CD8-positive, alpha-beta memory T cell (primary cell): ENCODE data around the gene DSCAML1. TPM values are rescaled to one million over a fixed set of nuclear protein-coding genes. Genes with fewer than 3 reads are reported as not detected.

Experiments used
- CTCF ChIA-PET: fragments of 350-600 bp; sonication (Branson Sonifier 250); formaldehyde crosslinking; loops from one replicate; lab custom pipeline; 2021; ENCODE audit warnings: antibody characterized with exemption; lab: Charles Lee
- POLR2A ChIA-PET: fragments of 350-600 bp; sonication (Branson Sonifier 250); formaldehyde crosslinking; loops from one replicate; lab custom pipeline; 2021; ENCODE audit warnings: antibody characterized with exemption; lab: Charles Lee
- DNase-seq, 5 donors: peaks; one replicate each; pipeline versions ENCODE4 v3.0.0 to v3.0.0-alpha.2; 2020 to 2022; ENCODE audit warnings: mixed read lengths in 1 of 5
- H3K27ac ChIP-seq: one replicate; pipeline ENCODE4 v1.7.0; 2013; ENCODE audit warnings: low read depth, mild to moderate bottlenecking, low read length, moderate library complexity
- H3K27me3 ChIP-seq: 2 replicates; pipeline ENCODE4 v1.7.0; 2013; ENCODE audit warnings: low read length, mild to moderate bottlenecking; ENCODE audit not compliant: insufficient read depth, poor library complexity, severe bottlenecking
- H3K36me3 ChIP-seq: 2 replicates; pipeline ENCODE4 v1.7.0; 2013; ENCODE audit warnings: mild to moderate bottlenecking, low read length, moderate library complexity; ENCODE audit not compliant: insufficient read depth
- H3K4me1 ChIP-seq: 2 replicates; pipeline ENCODE4 v1.7.0; 2013; ENCODE audit warnings: mild to moderate bottlenecking, low read length, moderate library complexity; ENCODE audit not compliant: insufficient read depth
- H3K4me3 ChIP-seq: 2 replicates; pipeline ENCODE4 v1.7.0; 2013; ENCODE audit warnings: mild to moderate bottlenecking, low read length
- H3K9me3 ChIP-seq: 2 replicates; pipeline ENCODE4 v1.7.0; 2013; ENCODE audit warnings: mild to moderate bottlenecking, low read length
- H3K27ac Mint-ChIP-seq, 8 donors: one replicate each; pipeline ENCODE4 v1.8.0; 2020 to 2021; ENCODE audit warnings: mixed read lengths in 8 of 8, mild to moderate bottlenecking in 6 of 8, inconsistent platforms in 3 of 8, moderate library complexity in 3 of 8
- H3K27me3 Mint-ChIP-seq, 2 donors: one replicate each; pipeline ENCODE4 v1.8.0; 2020 to 2021; ENCODE audit warnings: mixed read lengths in 2 of 2, mild to moderate bottlenecking in 1 of 2, moderate library complexity in 1 of 2
- H3K36me3 Mint-ChIP-seq, 3 donors: one replicate each; pipeline ENCODE4 v1.8.0; 2020 to 2021; ENCODE audit warnings: mixed read lengths in 3 of 3, inconsistent platforms in 1 of 3, mild to moderate bottlenecking in 1 of 3
- H3K4me1 Mint-ChIP-seq, 3 donors: one replicate each; pipeline ENCODE4 v1.8.0; 2020 to 2021; ENCODE audit warnings: mixed read lengths in 3 of 3, inconsistent platforms in 1 of 3, mild to moderate bottlenecking in 1 of 3
- H3K4me3 Mint-ChIP-seq, 7 donors: one replicate each; pipeline ENCODE4 v1.8.0; 2020 to 2021; ENCODE audit warnings: mixed read lengths in 7 of 7, mild to moderate bottlenecking in 6 of 7, moderate library complexity in 4 of 7, inconsistent platforms in 2 of 7
- H3K9me3 Mint-ChIP-seq, 5 donors: one replicate each; pipeline ENCODE4 v1.8.0; 2020 to 2022; ENCODE audit warnings: mixed read lengths in 5 of 5, mild to moderate bottlenecking in 3 of 5, moderate library complexity in 2 of 5, inconsistent platforms in 1 of 5
- polyA plus RNA-seq: library from polyadenylated mRNA; unstranded; fragments of 300-500 nt; fragmentation: Illumina TruSeq; gene quantifications from one replicate; pipeline ENCODE4 v1.2.3, GENCODE V29; 2021
- total RNA-seq, 2 experiments: library from RNA; stranded (reverse); gene quantifications; one replicate each; pipeline ENCODE4 v1.2.3, GENCODE V29; 2021

The DSCAML1 gene
- total and polyA plus RNA-seq, 3 experiments from 2014 or later, result 0.48 to 0.91 TPM; not detected in 1

GRCh38 chr11:117579161-117579560 lies 217.9 kb downstream of the DSCAML1 start:
- Mint-ChIP-seq H3K4me3 (no peak overlapping the region), H3K36me3 (no peaks in the 10 kb centered on the region), H3K9me3 (no peaks in the 10 kb centered on the region), H3K4me1 (no peaks in the 10 kb centered on the region), H3K27me3 (peaks cover 10 to 16% of the 10 kb centered on the region in 2 donors), H3K27ac (no peak overlapping the region)
- Histone ChIP-seq H3K27me3 (no peaks in the 10 kb centered on the region), H3K9me3 (no peaks in the 10 kb centered on the region), H3K4me3 (no peak overlapping the region), H3K36me3 (no peaks in the 10 kb centered on the region), H3K27ac (no peak overlapping the region), H3K4me1 (no peaks in the 10 kb centered on the region)
- DNase-seq, result no peak
- ChIA-PET POLR2A (no interaction called here), CTCF (no interaction called here)

GRCh38 chr11:117575856-117576255 lies 221.2 kb downstream of the DSCAML1 start:
- no peak for DNase-seq
- H3K4me1 ChIP-seq, result no peaks in the 10 kb centered on the region
- H3K27me3 Mint-ChIP-seq, result peaks cover 12 to 16% of the 10 kb centered on the region in 2 donors
- H3K4me1 Mint-ChIP-seq, result peaks cover 0 to 6% (median 0%) of the 10 kb centered on the region in 3 donors
- H3K4me3 Mint-ChIP-seq, result no peak overlapping the region
- no peaks in the 10 kb centered on the region for H3K9me3 Mint-ChIP-seq
- H3K9me3 ChIP-seq, result no peaks in the 10 kb centered on the region
- H3K27ac ChIP-seq, result no peak overlapping the region
- H3K36me3 ChIP-seq, result no peaks in the 10 kb centered on the region
- no peaks in the 10 kb centered on the region for H3K36me3 Mint-ChIP-seq
- no peak overlapping the region for H3K27ac Mint-ChIP-seq
- H3K27me3 ChIP-seq, result no peaks in the 10 kb centered on the region
- CTCF ChIA-PET, result no interaction called here
- no peak overlapping the region for H3K4me3 ChIP-seq
- POLR2A ChIA-PET, result no interaction called here

GRCh38 chr11:117574551-117574950 lies 222.5 kb downstream of the DSCAML1 start:
- Histone ChIP-seq H3K27me3 (no peaks in the 10 kb centered on the region), H3K4me1 (no peaks in the 10 kb centered on the region), H3K27ac (no peak overlapping the region), H3K9me3 (no peaks in the 10 kb centered on the region), H3K36me3 (no peaks in the 10 kb centered on the region), H3K4me3 (no peak overlapping the region)
- H3K36me3 Mint-ChIP-seq, result no peaks in the 10 kb centered on the region
- H3K4me1 Mint-ChIP-seq, result peaks cover 0 to 6% (median 0%) of the 10 kb centered on the region in 3 donors
- no peak for DNase-seq
- no peak overlapping the region for H3K27ac Mint-ChIP-seq
- ChIA-PET CTCF (no interaction called here), POLR2A (no interaction called here)
- no peak overlapping the region for H3K4me3 Mint-ChIP-seq
- no peaks in the 10 kb centered on the region for H3K9me3 Mint-ChIP-seq
- H3K27me3 Mint-ChIP-seq, result peaks cover 12 to 17% of the 10 kb centered on the region in 2 donors

GRCh38 chr11:117573326-117573725 lies 223.7 kb downstream of the DSCAML1 start:
- Mint-ChIP-seq H3K4me1 (peaks cover 0 to 6% (median 0%) of the 10 kb centered on the region in 3 donors), H3K27me3 (peaks cover 9 to 12% of the 10 kb centered on the region in 2 donors), H3K27ac (no peak overlapping the region), H3K9me3 (no peaks in the 10 kb centered on the region), H3K36me3 (no peaks in the 10 kb centered on the region), H3K4me3 (no peak overlapping the region)
- no peaks in the 10 kb centered on the region for H3K9me3 ChIP-seq
- H3K4me1 ChIP-seq, result no peaks in the 10 kb centered on the region
- H3K27ac ChIP-seq, result no peak overlapping the region
- ChIA-PET CTCF (no interaction called here), POLR2A (no interaction called here)
- H3K27me3 ChIP-seq, result no peaks in the 10 kb centered on the region
- no peaks in the 10 kb centered on the region for H3K36me3 ChIP-seq
- H3K4me3 ChIP-seq, result no peak overlapping the region
- DNase-seq, result no peak

- H3K4me1 Mint-ChIP-seq, result peaks cover 0 to 6% (median 0%) of the 10 kb centered on the region in 3 donors
- Histone ChIP-seq H3K27ac (no peak overlapping the region), H3K4me1 (no peaks in the 10 kb centered on the region), H3K36me3 (no peaks in the 10 kb centered on the region), H3K4me3 (no peak overlapping the region), H3K9me3 (no peaks in the 10 kb centered on the region), H3K27me3 (no peaks in the 10 kb centered on the region)
- no peak for DNase-seq
- H3K36me3 Mint-ChIP-seq, result no peaks in the 10 kb centered on the region
- ChIA-PET POLR2A (no interaction called here), CTCF (no interaction called here)
- peaks cover 9% of the 10 kb centered on the region in 2 donors for H3K27me3 Mint-ChIP-seq
- peak overlapping the region in 1 of 8 donors; percentile 52 for H3K27ac Mint-ChIP-seq
- no peak overlapping the region for H3K4me3 Mint-ChIP-seq
- H3K9me3 Mint-ChIP-seq, result no peaks in the 10 kb centered on the region
These were observed 224.3 kb downstream of the DSCAML1 start for GRCh38 chr11:117572671-117573070.

GRCh38 chr11:117572129-117572528 lies 224.9 kb downstream of the DSCAML1 start:
- Mint-ChIP-seq H3K4me1 (peaks cover 0 to 6% (median 0%) of the 10 kb centered on the region in 3 donors), H3K9me3 (no peaks in the 10 kb centered on the region), H3K27ac (no peak overlapping the region), H3K4me3 (no peak overlapping the region), H3K27me3 (peaks cover 9% of the 10 kb centered on the region in 2 donors), H3K36me3 (no peaks in the 10 kb centered on the region)
- no peaks in the 10 kb centered on the region for H3K9me3 ChIP-seq
- no peak for DNase-seq
- H3K36me3 ChIP-seq, result no peaks in the 10 kb centered on the region
- no peaks in the 10 kb centered on the region for H3K4me1 ChIP-seq
- ChIA-PET POLR2A (no interaction called here), CTCF (no interaction called here)
- no peaks in the 10 kb centered on the region for H3K27me3 ChIP-seq
- H3K4me3 ChIP-seq, result no peak overlapping the region
- no peak overlapping the region for H3K27ac ChIP-seq

- H3K4me3 Mint-ChIP-seq, result no peak overlapping the region
- no peaks in the 10 kb centered on the region for H3K36me3 ChIP-seq
- H3K27ac ChIP-seq, result no peak overlapping the region
- peaks cover 11 to 13% of the 10 kb centered on the region in 2 donors for H3K27me3 Mint-ChIP-seq
- H3K9me3 Mint-ChIP-seq, result no peaks in the 10 kb centered on the region
- no peak for DNase-seq
- ChIA-PET POLR2A (no interaction called here), CTCF (no interaction called here)
- no peaks in the 10 kb centered on the region for H3K9me3 ChIP-seq
- no peaks in the 10 kb centered on the region for H3K27me3 ChIP-seq
- peak overlapping the region in 1 of 8 donors; percentile 2 for H3K27ac Mint-ChIP-seq
- no peaks in the 10 kb centered on the region for H3K4me1 ChIP-seq
- no peaks in the 10 kb centered on the region for H3K36me3 Mint-ChIP-seq
- H3K4me1 Mint-ChIP-seq, result peaks cover 0 to 6% (median 0%) of the 10 kb centered on the region in 3 donors
- no peak overlapping the region for H3K4me3 ChIP-seq
These were observed 226.3 kb downstream of the DSCAML1 start for GRCh38 chr11:117570701-117571100.

- ChIA-PET POLR2A (no interaction called here), CTCF (no interaction called here)
- no peak overlapping the region for H3K27ac Mint-ChIP-seq
- no peaks in the 10 kb centered on the region for H3K9me3 Mint-ChIP-seq
- no peaks in the 10 kb centered on the region for H3K4me1 ChIP-seq
- no peak overlapping the region for H3K4me3 ChIP-seq
- no peak for DNase-seq
- no peaks in the 10 kb centered on the region for H3K27me3 ChIP-seq
- no peak overlapping the region for H3K4me3 Mint-ChIP-seq
- H3K9me3 ChIP-seq, result no peaks in the 10 kb centered on the region
- H3K27ac ChIP-seq, result no peak overlapping the region
- H3K36me3 ChIP-seq, result no peaks in the 10 kb centered on the region
- peaks cover 0 to 6% (median 0%) of the 10 kb centered on the region in 3 donors for H3K4me1 Mint-ChIP-seq
- peaks cover 9 to 16% of the 10 kb centered on the region in 2 donors for H3K27me3 Mint-ChIP-seq
- H3K36me3 Mint-ChIP-seq, result no peaks in the 10 kb centered on the region
These were observed 227.1 kb downstream of the DSCAML1 start for GRCh38 chr11:117569911-117570310.
